ENCODE results near the gene TYR.
"Not testable (repeated sequence)": the region's sequence is repeated elsewhere in the genome, so short reads cannot be mapped to it uniquely, and the experiment has no call there.

DNA sequence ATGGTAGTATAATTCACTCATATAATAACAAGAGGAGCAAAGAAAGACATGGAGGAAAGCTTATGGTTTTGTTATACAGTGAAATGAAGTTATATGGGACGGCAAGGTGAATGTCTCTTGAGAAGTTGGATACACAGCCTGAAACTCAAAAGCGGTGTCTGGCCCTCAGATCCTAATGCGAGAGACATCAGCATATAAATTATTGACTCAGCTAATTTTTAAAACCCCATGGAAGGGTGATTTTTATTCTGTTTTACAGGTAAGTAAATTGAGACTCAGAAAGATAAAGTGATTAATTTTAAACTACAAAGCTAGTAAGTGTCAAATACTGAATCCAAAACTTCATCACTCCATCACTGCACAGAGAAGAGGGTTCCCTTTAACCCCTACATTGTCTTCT lies 110.3 kb downstream of the TYR start:
- TF ChIP-seq, protein P1, sequence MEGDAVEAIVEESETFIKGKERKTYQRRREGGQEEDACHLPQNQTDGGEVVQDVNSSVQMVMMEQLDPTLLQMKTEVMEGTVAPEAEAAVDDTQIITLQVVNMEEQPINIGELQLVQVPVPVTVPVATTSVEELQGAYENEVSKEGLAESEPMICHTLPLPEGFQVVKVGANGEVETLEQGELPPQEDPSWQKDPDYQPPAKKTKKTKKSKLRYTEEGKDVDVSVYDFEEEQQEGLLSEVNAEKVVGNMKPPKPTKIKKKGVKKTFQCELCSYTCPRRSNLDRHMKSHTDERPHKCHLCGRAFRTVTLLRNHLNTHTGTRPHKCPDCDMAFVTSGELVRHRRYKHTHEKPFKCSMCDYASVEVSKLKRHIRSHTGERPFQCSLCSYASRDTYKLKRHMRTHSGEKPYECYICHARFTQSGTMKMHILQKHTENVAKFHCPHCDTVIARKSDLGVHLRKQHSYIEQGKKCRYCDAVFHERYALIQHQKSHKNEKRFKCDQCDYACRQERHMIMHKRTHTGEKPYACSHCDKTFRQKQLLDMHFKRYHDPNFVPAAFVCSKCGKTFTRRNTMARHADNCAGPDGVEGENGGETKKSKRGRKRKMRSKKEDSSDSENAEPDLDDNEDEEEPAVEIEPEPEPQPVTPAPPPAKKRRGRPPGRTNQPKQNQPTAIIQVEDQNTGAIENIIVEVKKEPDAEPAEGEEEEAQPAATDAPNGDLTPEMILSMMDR (conservative IDR thresholded peaks at IDR 0.05): not testable (repeated sequence)
- TF ChIP-seq EZH2 (IDR thresholded peaks at IDR 0.05; ENCODE audit: low read depth): not testable (repeated sequence)

Measured in PC-9 (cell line).